K562 (cell line): ENCODE measurements around the gene CFL1. TPM values are rescaled to one million over a fixed set of nuclear protein-coding genes. Genes with fewer than 3 reads are reported as not detected.

Experiments used
- CXXC5 ChIP-seq: fragments of 250-450 bp; sonication (Bioruptor Pico); IDR thresholded peaks from 2 replicates; pipeline ENCODE4 v1.8.0; 2022; ENCODE audit warnings: inconsistent platforms, mild to moderate bottlenecking, moderate library complexity
- DEAF1 ChIP-seq: fragments of 450-650 bp; formaldehyde crosslinking; IDR thresholded peaks from 2 replicates; pipeline ENCODE4 v1.4.0; 2020; ENCODE audit warnings: mild to moderate bottlenecking, moderate library complexity
- FIP1L1 ChIP-seq: fragments of 200-400 bp; formaldehyde crosslinking; IDR thresholded peaks from 2 replicates; pipeline ENCODE4 v1.6.1; 2018; ENCODE audit warnings: mild to moderate bottlenecking, low read depth, low read length; ENCODE audit not compliant: poor library complexity, severe bottlenecking
- FOSL1 ChIP-seq: fragments of 200-800 bp; sonication (Bioruptor generic); conservative IDR thresholded peaks from 2 replicates; pipeline ENCODE4 v1.6.1; 2016; ENCODE audit warnings: missing genetic modification characterization, missing compliant biosample characterization
- GABPA ChIP-seq: fragments of 200-800 bp; sonication (Bioruptor generic); conservative IDR thresholded peaks from 2 replicates; pipeline ENCODE4 v1.6.1; 2016; ENCODE audit warnings: low read depth, missing genetic modification characterization, missing compliant biosample characterization
- HMGN3 ChIP-seq: IDR thresholded peaks from 2 replicates; pipeline ENCODE4 v1.6.1; 2011; ENCODE audit warnings: borderline replicate concordance, low read depth, mild to moderate bottlenecking, mixed read lengths, low read length; ENCODE audit not compliant: insufficient read length; ENCODE audit errors: extremely low read depth
- JUND ChIP-seq, 2 experiments: IDR thresholded peaks; 2 replicates in 1 of 2; 3 replicates in 1 of 2; pipeline ENCODE4 v1.6.1; 2011; ENCODE audit warnings: borderline replicate concordance in 2 of 2, low read depth in 2 of 2, low read length in 2 of 2, improper control_type of control experiment in 1 of 2, missing biosample characterization in 1 of 2, missing genetic modification characterization in 1 of 2, missing genetic modification reagents in 1 of 2
- KAT7 ChIP-seq: sonication (generic); formaldehyde crosslinking; IDR thresholded peaks from 2 replicates; pipeline ENCODE4 v1.8.0; 2022; ENCODE audit warnings: missing genetic modification reagents, mild to moderate bottlenecking, borderline replicate concordance
- MAX ChIP-seq: sonication (generic); formaldehyde crosslinking; IDR thresholded peaks from 2 replicates; pipeline ENCODE4 v1.9.0; 2022; ENCODE audit warnings: mild to moderate bottlenecking, missing genetic modification reagents
- NCOA2 ChIP-seq, 2 experiments: fragments of 450-650 bp; IDR thresholded peaks; 2 replicates each; pipeline ENCODE4 v1.6.1; 2018; ENCODE audit warnings: mild to moderate bottlenecking in 2 of 2, moderate library complexity in 1 of 2; ENCODE audit not compliant: partially characterized antibody in 2 of 2
- PKNOX1 ChIP-seq: fragments of 450-650 bp; IDR thresholded peaks from 2 replicates; pipeline ENCODE4 v1.6.1; 2016
- RBM25 ChIP-seq: fragments of 200-400 bp; formaldehyde crosslinking; IDR thresholded peaks from 2 replicates; pipeline ENCODE4 v1.6.1; 2018; ENCODE audit warnings: low read length, low read depth, moderate library complexity; ENCODE audit not compliant: severe bottlenecking
- SIN3A ChIP-seq, 2 experiments: fragments of 150-350 bp in 1 of 2; IDR thresholded peaks; 2 replicates each; pipeline ENCODE4 v1.6.1; 2011 to 2016; ENCODE audit warnings: borderline replicate concordance in 2 of 2, low read depth in 2 of 2, low read length in 2 of 2, mild to moderate bottlenecking in 2 of 2, moderate library complexity in 2 of 2; ENCODE audit not compliant: control insufficient read depth in 1 of 2
- TARDBP ChIP-seq: fragments of 450-650 bp; IDR thresholded peaks from 2 replicates; pipeline ENCODE4 v1.6.1; 2016
- ZBTB7A ChIP-seq: IDR thresholded peaks from 2 replicates; pipeline ENCODE4 v1.6.1; 2011; ENCODE audit warnings: low read depth, mild to moderate bottlenecking, low read length, moderate library complexity, borderline replicate concordance; ENCODE audit not compliant: control insufficient read depth
- ZMIZ1 ChIP-seq, 2 experiments: fragments of 150-350 bp in 1 of 2; IDR thresholded peaks; 2 replicates each; pipeline ENCODE4 v1.6.1; 2012 to 2016; ENCODE audit warnings: low read depth in 2 of 2, low read length in 2 of 2, mild to moderate bottlenecking in 1 of 2, moderate library complexity in 1 of 2
- ZNF23 ChIP-seq: fragments of 250-450 bp; sonication (Bioruptor Pico); IDR thresholded peaks from 2 replicates; pipeline ENCODE4 v1.4.0; 2020; ENCODE audit warnings: mild to moderate bottlenecking
- ZSCAN32 ChIP-seq: fragments of 450-650 bp; formaldehyde crosslinking; IDR thresholded peaks from 2 replicates; pipeline ENCODE4 v1.4.0; 2020; ENCODE audit warnings: mild to moderate bottlenecking, moderate library complexity
- polyA plus RNA-seq, 8 experiments: library from polyadenylated mRNA; depleted of rRNA in 4 of 8; stranded (reverse) in 5 of 8; unstranded in 3 of 8; fragments of >200 nt; fragmentation: Nextera tagmentation in 2 of 8; fragmentation: Illumina TruSeq in 1 of 8; extraction: Ambion mirVana in 2 of 8; extraction: Trizol in 1 of 8; gene quantifications; 2 replicates each; pipeline versions ENCODE4 v1.2.1 to v1.2.3, GENCODE V29; 2011 to 2014; ENCODE audit warnings: inconsistent platforms in 1 of 8, missing spikeins in 1 of 8
- total RNA-seq, 7 experiments: library from RNA; depleted of rRNA in 6 of 7; stranded (reverse); fragments of >200 nt in 6 of 7; fragmentation: Illumina TruSeq in 2 of 7; extraction: Trizol in 2 of 7; gene quantifications; 2 replicates each; pipeline versions ENCODE4 v1.2.1 to v1.2.3, GENCODE V29; 2011 to 2021; ENCODE audit warnings: low replicate concordance in 1 of 7

CFL1 gene
- total and polyA plus RNA-seq, 9 of the 15 experiments (the other 6 are each of a cell fraction or from before 2014, with no cell fraction given), result 105 to 1,101 (median 859) TPM

GRCh38 chr11:65817835-65818680 lies 39.9 kb downstream of the CFL1 start (continued):
- TF ChIP-seq ZMIZ1 (IDR thresholded peaks at IDR 0.05; ENCODE audit: low read depth in 2 of 2, low read length in 2 of 2) (no peak), DEAF1 (CRISPR knock-in tag) (peak; percentile 85), ZBTB7A (peak; percentile 51; the same call in 1 of the 2 replicates), JUND (IDR thresholded peaks at IDR 0.05; ENCODE audit: borderline replicate concordance, low read depth, low read length) (peak; percentile 62; the same call in 1 of the 2 replicates), JUND (tag; IDR thresholded peaks at IDR 0.05; ENCODE audit: borderline replicate concordance, low read depth, low read length) (peak; percentile 31; the same call in 1 of the 3 replicates), TARDBP (no peak), HMGN3 (peak; percentile 75), KAT7 (peak; percentile 64), ZNF23 (CRISPR knock-in tag) (no peak), PKNOX1 (no peak), NCOA2 (IDR thresholded peaks at IDR 0.05; ENCODE audit: partially characterized antibody in 2 of 2) (no peak), SIN3A (IDR thresholded peaks at IDR 0.05; ENCODE audit: borderline replicate concordance in 2 of 2, control insufficient read depth in 1 of 2, low read depth in 2 of 2, low read length in 2 of 2) (peak in 1 of 2 experiments; percentile 67; a peak in 1 of 4 replicates), GABPA (tag) (peak; percentile 35; the same call in 1 of the 2 replicates), CXXC5 (CRISPR knock-in tag) (peak; percentile 87), MAX (CRISPR knock-in tag) (peak; percentile 32), RBM25 (peak; percentile 75), FOSL1 (tag) (peak; percentile 46; the same call in 1 of the 2 replicates), ZSCAN32 (CRISPR knock-in tag) (no peak), FIP1L1 (peak; percentile 60)
